GM12864 (cell line): Measurements from ENCODE around the gene SMAD7.

Experiments
- DNase-seq: peaks from one replicate; pipeline ENCODE4 v3.0.0-alpha.2; 2011; ENCODE audit warnings: low read depth
- H3K4me3 ChIP-seq: 2 replicates; pipeline ENCODE4 v1.5.1; 2011; ENCODE audit warnings: mild to moderate bottlenecking, low read depth, low read length, control low read depth
- CTCF ChIP-seq: IDR thresholded peaks from 2 replicates; pipeline ENCODE4 v1.5.1; 2011; ENCODE audit warnings: low read depth, mild to moderate bottlenecking, moderate library complexity, low read length, control low read depth, inconsistent platforms; ENCODE audit errors: missing control alignments

Gene SMAD7

GRCh38 chr18:48994926-48995835 is 44.4 kb upstream of the SMAD7 start:
- DNase-seq, result no peak
- no peak overlapping the region for H3K4me3 ChIP-seq
- no peak for TF ChIP-seq CTCF

- no peak overlapping the region for H3K4me3 ChIP-seq
- DNase-seq, result no peak
- no peak for TF ChIP-seq CTCF
These were observed 43.4 kb upstream of the SMAD7 start for GRCh38 chr18:48994044-48994651.

GRCh38 chr18:48993586-48993985 is 42.8 kb upstream of the SMAD7 start:
- H3K4me3 ChIP-seq, result no peak overlapping the region
- TF ChIP-seq CTCF, result no peak
- no peak for DNase-seq

- no peak for TF ChIP-seq CTCF
- no peak overlapping the region for H3K4me3 ChIP-seq
- DNase-seq, result no peak
These were observed 42.2 kb upstream of the SMAD7 start for GRCh38 chr18:48992791-48993555.

- TF ChIP-seq CTCF, result no peak
- DNase-seq, result no peak
- no peak overlapping the region for H3K4me3 ChIP-seq
These were observed 41.4 kb upstream of the SMAD7 start for GRCh38 chr18:48992133-48992532.

GRCh38 chr18:48991676-48992075 is 40.9 kb upstream of the SMAD7 start:
- no peak for TF ChIP-seq CTCF

More at GRCh38 chr18:48991676-48992075, 40.9 kb upstream of the SMAD7 start:
- no peak overlapping the region for H3K4me3 ChIP-seq
- no peak for DNase-seq
